HG02571 (cell line): Measurements from ENCODE around the gene LRRC8D.
A peak's percentile ranks its signal among the peaks of the same experiment; 100 is the strongest.

Experiments
- ATAC-seq: cut with Tn5 transposase; IDR thresholded peaks from one replicate; pipeline ENCODE4 v1.9.1; 2021; ENCODE audit warnings: mild to moderate bottlenecking, moderate library complexity; ENCODE audit not compliant: unreplicated experiment

Gene LRRC8D

GRCh38 chr1:89934461-89934860 is 113.6 kb downstream of the LRRC8D start:
- ATAC-seq, result no peak

GRCh38 chr1:89935235-89935634 is 114.4 kb downstream of the LRRC8D start:
- no peak for ATAC-seq

GRCh38 chr1:89936694-89937093 is 115.9 kb downstream of the LRRC8D start:
- no peak for ATAC-seq

- no peak for ATAC-seq
Observed at GRCh38 chr1:89938171-89939055, 117.6 kb downstream of the LRRC8D start.

GRCh38 chr1:89939059-89939570 is 118.3 kb downstream of the LRRC8D start:
- ATAC-seq, result no peak

- no peak for ATAC-seq
Observed at GRCh38 chr1:89939693-89940438, 119.0 kb downstream of the LRRC8D start.

GRCh38 chr1:89941110-89941766 is 120.4 kb downstream of the LRRC8D start:
- ATAC-seq, result no peak

GRCh38 chr1:89942014-89942413 is 121.2 kb downstream of the LRRC8D start:
- ATAC-seq, result no peak

GRCh38 chr1:89942825-89943658 is 122.2 kb downstream of the LRRC8D start:
- no peak for ATAC-seq

- no peak for ATAC-seq
Observed at GRCh38 chr1:89943846-89944781, 123.3 kb downstream of the LRRC8D start.

GRCh38 chr1:89945852-89946476 is 125.1 kb downstream of the LRRC8D start:
- peak; percentile 87 for ATAC-seq

- ATAC-seq, result no peak
Observed at GRCh38 chr1:89946532-89946931, 125.7 kb downstream of the LRRC8D start.

- ATAC-seq, result no peak
Observed at GRCh38 chr1:89948722-89949345, 128.0 kb downstream of the LRRC8D start.

GRCh38 chr1:89949991-89950624 is 129.3 kb downstream of the LRRC8D start:
- no peak for ATAC-seq

- no peak for ATAC-seq
Observed at GRCh38 chr1:89950703-89951102, 129.9 kb downstream of the LRRC8D start.

GRCh38 chr1:89951766-89952604 is 131.2 kb downstream of the LRRC8D start:
- ATAC-seq, result no peak

- no peak for ATAC-seq
Observed at GRCh38 chr1:89952605-89953130, 131.8 kb downstream of the LRRC8D start.
